SKM-1 (cell line): ENCODE data around the gene AUH.

Experiments used
- DNase-seq: peaks from one replicate; lab custom pipeline; 2025; ENCODE audit not compliant: unreplicated experiment; lab: John Stamatoyannopoulos, UW

AUH gene

GRCh38 chr9:91297306-91297705 is 64.4 kb downstream of the AUH start:
- DNase-seq = no peak

- no peak for DNase-seq
Measured at GRCh38 chr9:91296354-91296753, 65.4 kb downstream of the AUH start.

- no peak for DNase-seq
Measured at GRCh38 chr9:91295357-91295756, 66.4 kb downstream of the AUH start.

GRCh38 chr9:91291866-91292265 is 69.9 kb downstream of the AUH start:
- DNase-seq = no peak

- no peak for DNase-seq
Measured at GRCh38 chr9:91289244-91289643, 72.5 kb downstream of the AUH start.

GRCh38 chr9:91285729-91286353 is 75.9 kb downstream of the AUH start:
- no peak for DNase-seq

GRCh38 chr9:91282292-91282691 is 79.4 kb downstream of the AUH start:
- DNase-seq = no peak

GRCh38 chr9:91279296-91280204 is 82.2 kb downstream of the AUH start:
- no peak for DNase-seq

GRCh38 chr9:91276513-91276912 is 85.2 kb downstream of the AUH start:
- no peak for DNase-seq

- no peak for DNase-seq
Measured at GRCh38 chr9:91275655-91276054, 86.1 kb downstream of the AUH start.

- DNase-seq = no peak
Measured at GRCh38 chr9:91274949-91275492, 86.7 kb downstream of the AUH start.

- no peak for DNase-seq
Measured at GRCh38 chr9:91273853-91274552, 87.7 kb downstream of the AUH start.

GRCh38 chr9:91271156-91271555 is 90.6 kb downstream of the AUH start:
- no peak for DNase-seq

- DNase-seq = no peak
Measured at GRCh38 chr9:91269907-91270491, 91.7 kb downstream of the AUH start.

GRCh38 chr9:91266448-91266847 is 95.3 kb downstream of the AUH start:
- no peak for DNase-seq

- no peak for DNase-seq
Measured at GRCh38 chr9:91265514-91265913, 96.2 kb downstream of the AUH start.

- no peak for DNase-seq
Measured at GRCh38 chr9:91261417-91261816, 100.3 kb downstream of the AUH start.

GRCh38 chr9:91259162-91259561 is 102.6 kb downstream of the AUH start:
- DNase-seq = no peak

- DNase-seq = no peak
Measured at GRCh38 chr9:91258451-91258850, 103.3 kb downstream of the AUH start.

- no peak for DNase-seq
Measured at GRCh38 chr9:91256235-91256634, 105.5 kb downstream of the AUH start.

GRCh38 chr9:91255327-91255726 is 106.4 kb downstream of the AUH start:
- DNase-seq = no peak
